Epidermal melanocyte (primary cell): ENCODE results near the gene TRNAU1AP.
"Not testable (repeated sequence)": the region's sequence is repeated elsewhere in the genome, so short reads cannot be mapped to it uniquely, and the experiment has no call there.

Experiments
- DNase-seq: peaks from one replicate; pipeline ENCODE4 v3.0.0; 2011; ENCODE audit warnings: low spot score; ENCODE audit not compliant: insufficient read length

The TRNAU1AP gene

GRCh38 chr1:28521502-28522164, 31.3 kb upstream of the TRNAU1AP start:
- DNase-seq = no peak

GRCh38 chr1:28522537-28522936, 30.3 kb upstream of the TRNAU1AP start:
- DNase-seq = not testable (repeated sequence)

GRCh38 chr1:28525002-28525642, 27.8 kb upstream of the TRNAU1AP start:
- DNase-seq = not testable (repeated sequence)

GRCh38 chr1:28526886-28527285, 26.0 kb upstream of the TRNAU1AP start:
- no peak for DNase-seq

- no peak for DNase-seq
These were observed 22.4 kb upstream of the TRNAU1AP start for GRCh38 chr1:28530456-28530855.

- DNase-seq = no peak
These were observed 18.2 kb upstream of the TRNAU1AP start for GRCh38 chr1:28534671-28535070.

- no peak for DNase-seq
These were observed 17.7 kb upstream of the TRNAU1AP start for GRCh38 chr1:28535180-28535579.

GRCh38 chr1:28537457-28538199, 15.3 kb upstream of the TRNAU1AP start:
- no peak for DNase-seq

- no peak for DNase-seq
These were observed 14.6 kb upstream of the TRNAU1AP start for GRCh38 chr1:28538286-28538685.

GRCh38 chr1:28540651-28541050, 12.2 kb upstream of the TRNAU1AP start:
- no peak for DNase-seq

GRCh38 chr1:28541414-28542015, 11.4 kb upstream of the TRNAU1AP start:
- DNase-seq = not testable (repeated sequence)

- DNase-seq = no peak
These were observed 7.6 kb upstream of the TRNAU1AP start for GRCh38 chr1:28545246-28545628.

GRCh38 chr1:28548318-28548717, 4.6 kb upstream of the TRNAU1AP start:
- no peak for DNase-seq

GRCh38 chr1:28551381-28551780, 1.5 kb upstream of the TRNAU1AP start:
- no peak for DNase-seq

- DNase-seq = no peak
These were observed 8.0 kb downstream of the TRNAU1AP start for GRCh38 chr1:28560886-28561285.

GRCh38 chr1:28564310-28564709, 11.4 kb downstream of the TRNAU1AP start:
- no peak for DNase-seq

GRCh38 chr1:28565040-28565439, 12.2 kb downstream of the TRNAU1AP start:
- no peak for DNase-seq

- DNase-seq = no peak
These were observed 12.8 kb downstream of the TRNAU1AP start for GRCh38 chr1:28565726-28566125.

GRCh38 chr1:28566931-28567330, 14.0 kb downstream of the TRNAU1AP start:
- no peak for DNase-seq

- DNase-seq = no peak
These were observed 19.0 kb downstream of the TRNAU1AP start for GRCh38 chr1:28571911-28572310.

- DNase-seq = not testable (repeated sequence)
These were observed 20.0 kb downstream of the TRNAU1AP start for GRCh38 chr1:28572891-28573290.

GRCh38 chr1:28573564-28573963, 20.7 kb downstream of the TRNAU1AP start:
- no peak for DNase-seq
